ENCODE measurements around the gene ADCK1. TPM values are rescaled to one million over a fixed set of nuclear protein-coding genes. Genes with fewer than 3 reads are reported as not detected.

The ADCK1 gene
- total and polyA plus RNA-seq, 2 experiments from 2014 or later: 6.7 to 11.2 TPM

DNA sequence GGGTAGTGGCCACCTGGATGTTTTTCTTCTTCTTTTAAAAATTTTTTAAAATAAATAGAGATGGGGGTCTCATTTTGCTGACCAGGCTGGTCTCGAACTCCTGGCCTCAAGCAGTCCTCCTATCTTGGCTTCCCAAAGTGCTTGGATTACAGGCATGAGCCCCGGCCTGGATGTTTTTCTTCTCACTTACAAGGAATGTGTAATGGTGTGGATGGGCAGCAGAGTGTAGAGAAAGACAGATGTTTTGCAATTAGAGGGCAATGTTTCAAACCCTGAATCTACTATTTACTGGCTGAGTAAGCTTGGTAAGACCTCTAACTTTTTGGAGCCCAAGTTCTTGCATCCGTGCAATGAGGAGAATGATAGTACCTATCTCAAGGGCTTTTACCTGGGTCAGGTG lies 48.1 kb downstream of the ADCK1 start:
- Histone ChIP-seq H3K79me2 (replicated peaks; ENCODE audit: insufficient read depth) (no peaks in the 10 kb centered on the region), H3K9me2 (ENCODE audit: insufficient read depth) (0 out of 2 replicates have a peak, but pooled peaks cover 3% of the 10 kb centered on the region), H3K4me2 (no peak overlapping the region), H3K4me1 (ENCODE audit: insufficient read depth) (no peaks in the 10 kb centered on the region), H3K27ac (ENCODE audit: low read depth) (no peak overlapping the region), H4K20me1 (replicated peaks; ENCODE audit: insufficient read depth) (no peaks in the 10 kb centered on the region), H3K4me3 (no peak overlapping the region), H3K36me3 (ENCODE audit: insufficient read depth) (no peaks in the 10 kb centered on the region), H3F3A (replicated peaks; ENCODE audit: low read depth) (no peaks in the 10 kb centered on the region), H2AFZ (no peak overlapping the region), H3K27me3 (ENCODE audit: insufficient read depth) (no peaks in the 10 kb centered on the region)
- ATAC-seq (no peak), DNase-seq (ENCODE audit: low spot score) (no peak)
- H3K4me1 Mint-ChIP-seq: no peaks in the 10 kb centered on the region
- H3K9me3 Mint-ChIP-seq: no peaks in the 10 kb centered on the region
- H3K27ac Mint-ChIP-seq: no peak overlapping the region
- H3K4me3 Mint-ChIP-seq: no peak overlapping the region
- peaks cover 2% of the 10 kb centered on the region for H3K27me3 Mint-ChIP-seq (ENCODE audit: insufficient read depth, low read depth, poor library complexity)
- H3K36me3 Mint-ChIP-seq (ENCODE audit: low read depth): no peaks in the 10 kb centered on the region
- TF ChIP-seq REST (IDR thresholded peaks at IDR 0.05; ENCODE audit: unreplicated experiment) (no peak), CREB1 (CRISPR knock-in tag; IDR thresholded peaks at IDR 0.05; ENCODE audit: low read depth) (no peak)

- H3K27me3 ChIP-seq (ENCODE audit: insufficient read depth): no peaks in the 10 kb centered on the region
- no peak overlapping the region for H3K27ac ChIP-seq (ENCODE audit: low read depth)
- no peak for TF ChIP-seq POLR2AphosphoS5 (IDR thresholded peaks at IDR 0.05; ENCODE audit: low read depth)
- H3K9me2 ChIP-seq (ENCODE audit: insufficient read depth): 0 out of 2 replicates have a peak, but pooled peaks cover 3% of the 10 kb centered on the region
- no peaks in the 10 kb centered on the region for H3K4me1 Mint-ChIP-seq
- H3K9me3 Mint-ChIP-seq: no peaks in the 10 kb centered on the region
- H3K4me3 ChIP-seq: no peak overlapping the region
- peaks cover 2% of the 10 kb centered on the region for H3K27me3 Mint-ChIP-seq (ENCODE audit: insufficient read depth, low read depth, poor library complexity)
- no peaks in the 10 kb centered on the region for H3F3A ChIP-seq (replicated peaks; ENCODE audit: low read depth)
- no peak overlapping the region for H3K4me2 ChIP-seq
- no peak overlapping the region for H3K4me3 Mint-ChIP-seq
- no peak overlapping the region for H2AFZ ChIP-seq
- no peaks in the 10 kb centered on the region; the same call in 2 of the 3 replicates for H3K36me3 Mint-ChIP-seq (ENCODE audit: low read depth)
- no peaks in the 10 kb centered on the region for H3K4me1 ChIP-seq (ENCODE audit: insufficient read depth)
- no peaks in the 10 kb centered on the region for H3K79me2 ChIP-seq (replicated peaks; ENCODE audit: insufficient read depth)
- DNase-seq (ENCODE audit: low spot score): no peak
- H3K36me3 ChIP-seq (ENCODE audit: insufficient read depth): no peaks in the 10 kb centered on the region
- ATAC-seq: no peak
- no peak overlapping the region for H3K27ac Mint-ChIP-seq
- H4K20me1 ChIP-seq (replicated peaks; ENCODE audit: insufficient read depth): no peaks in the 10 kb centered on the region
Measured at GRCh38 chr14:77849711-77850110, 49.8 kb downstream of the ADCK1 start.

GRCh38 chr14:77853919-77854318 lies 54.0 kb downstream of the ADCK1 start:
- no peak overlapping the region for H3K4me3 Mint-ChIP-seq
- H3F3A ChIP-seq (replicated peaks; ENCODE audit: low read depth): no peaks in the 10 kb centered on the region
- H2AFZ ChIP-seq: no peak overlapping the region
- H3K27me3 ChIP-seq (ENCODE audit: insufficient read depth): no peaks in the 10 kb centered on the region
- no peaks in the 10 kb centered on the region; the same call in 2 of the 3 replicates for H3K36me3 Mint-ChIP-seq (ENCODE audit: low read depth)
- 0 out of 3 replicates have a peak, but pooled peaks cover 3% of the 10 kb centered on the region for H3K4me1 Mint-ChIP-seq
- no peak overlapping the region for H3K27ac ChIP-seq (ENCODE audit: low read depth)
- H3K4me1 ChIP-seq (ENCODE audit: insufficient read depth): no peaks in the 10 kb centered on the region
- H3K9me2 ChIP-seq (ENCODE audit: insufficient read depth): no peaks in the 10 kb centered on the region
- no peaks in the 10 kb centered on the region for H4K20me1 ChIP-seq (replicated peaks; ENCODE audit: insufficient read depth)
- no peaks in the 10 kb centered on the region for H3K36me3 ChIP-seq (ENCODE audit: insufficient read depth)
- no peaks in the 10 kb centered on the region for H3K79me2 ChIP-seq (replicated peaks; ENCODE audit: insufficient read depth)
- H3K27me3 Mint-ChIP-seq (ENCODE audit: insufficient read depth, low read depth, poor library complexity): no peaks in the 10 kb centered on the region
- no peak overlapping the region for H3K4me3 ChIP-seq
- no peaks in the 10 kb centered on the region for H3K9me3 Mint-ChIP-seq
- DNase-seq (ENCODE audit: low spot score) (no peak), ATAC-seq (no peak)
- H3K4me2 ChIP-seq: no peak overlapping the region
- no peak overlapping the region for H3K27ac Mint-ChIP-seq
- no peak for TF ChIP-seq ETS1 (IDR thresholded peaks at IDR 0.05)
- TF ChIP-seq ZNF462 (CRISPR knock-in tag; IDR thresholded peaks at IDR 0.05): no peak
- no peak for TF ChIP-seq ZNF331 (CRISPR knock-in tag; IDR thresholded peaks at IDR 0.05; ENCODE audit: low read depth)
